A549 (cell line): ENCODE measurements around the gene IL1R1. TPM values are rescaled to one million over a fixed set of nuclear protein-coding genes. Genes with fewer than 3 reads are reported as not detected.
A peak's percentile ranks its signal among the peaks of the same experiment; 100 is the strongest.
"Not testable (repeated sequence)": the region's sequence is repeated elsewhere in the genome, so short reads cannot be mapped to it uniquely, and the experiment has no call there.

Experiments used
- ATAC-seq, 2 experiments: fragments of 200-7000 bp in 1 of 2; fragments of >200 bp in 1 of 2; cut with Nextera tagmentation in 1 of 2; cut with Tn5 transposase in 1 of 2; 3 replicates each; pipeline versions ENCODE4 v1.8.0 to v1.9.1; 2018 to 2020; ENCODE audit warnings: mild to moderate bottlenecking in 1 of 2, moderate library complexity in 1 of 2
- CTCF ChIA-PET: fragments of 300-600 bp; sonication (Branson Sonifier 250); formaldehyde crosslinking; extraction: SDS; loops from one replicate; lab custom pipeline; 2021; ENCODE audit warnings: antibody characterized with exemption, inconsistent platforms; lab: Yijun Ruan, JAX
- POLR2A ChIA-PET: fragments of 350-600 bp; formaldehyde crosslinking; extraction: SDS; loops from one replicate; lab custom pipeline; 2021; ENCODE audit warnings: antibody characterized with exemption, inconsistent platforms; lab: Yijun Ruan, JAX
- DNase-seq, 2 experiments: peaks; one replicate each; pipeline versions ENCODE4 v3.0.0 to v3.0.0-alpha.2; 2011 to 2016; ENCODE audit warnings: low read depth in 1 of 2, low spot score in 1 of 2
- FAIRE-seq: peaks from 2 replicates; lab custom pipeline; 2011; peaks lifted over from hg19 to GRCh38; lab: Jason Lieb, UNC
- H3K27ac ChIP-seq, 2 experiments: fragments of >200 bp; sonication (Bioruptor Twin); formaldehyde crosslinking; 3 replicates each; pipeline ENCODE4 v1.5.1; 2016 to 2017
- H3K4me1 ChIP-seq: fragments of >200 bp; sonication (Bioruptor Twin); formaldehyde crosslinking; 3 replicates; pipeline ENCODE4 v1.6.1; 2016
- H3K4me2 ChIP-seq: fragments of >200 bp; sonication (Bioruptor Twin); formaldehyde crosslinking; 3 replicates; pipeline ENCODE4 v1.6.1; 2016
- H3K4me3 ChIP-seq: fragments of >200 bp; sonication (Bioruptor Twin); formaldehyde crosslinking; 3 replicates; pipeline ENCODE4 v1.5.1; 2016
- H3K9me3 ChIP-seq: fragments of >200 bp; sonication (Bioruptor Twin); formaldehyde crosslinking; 3 replicates; pipeline ENCODE4 v1.6.1; 2016
- BCL3 ChIP-seq: fragments of >200 bp; sonication (Bioruptor Twin); formaldehyde crosslinking; IDR thresholded peaks from 3 replicates; pipeline ENCODE4 v1.6.1; 2016
- CBX2 ChIP-seq: fragments of 200-600 bp; sonication (generic); IDR thresholded peaks from 2 replicates; pipeline ENCODE4 v1.6.1; 2016; ENCODE audit warnings: low read depth, mild to moderate bottlenecking, borderline replicate concordance
- CBX8 ChIP-seq: fragments of 200-600 bp; sonication (generic); IDR thresholded peaks from 2 replicates; pipeline ENCODE4 v1.6.1; 2016
- CHD4 ChIP-seq: fragments of 200-600 bp; sonication (generic); IDR thresholded peaks from 2 replicates; pipeline ENCODE4 v1.6.1; 2016; ENCODE audit warnings: antibody characterized with exemption, mild to moderate bottlenecking, borderline replicate concordance
- CTCF ChIP-seq: fragments of >200 bp; sonication (Bioruptor Twin); formaldehyde crosslinking; IDR thresholded peaks from 3 replicates; pipeline ENCODE4 v1.5.1; 2016
- EHMT2 ChIP-seq: fragments of 200-600 bp; sonication (generic); IDR thresholded peaks from 2 replicates; pipeline ENCODE4 v1.6.1; 2016; ENCODE audit warnings: antibody characterized with exemption, low read depth, mild to moderate bottlenecking, moderate library complexity
- EP300 ChIP-seq, 2 experiments: fragments of >200 bp; sonication (Bioruptor Twin); formaldehyde crosslinking; IDR thresholded peaks; 2 replicates in 1 of 2; 3 replicates in 1 of 2; pipeline ENCODE4 v1.6.1; 2016 to 2017
- HDAC2 ChIP-seq: fragments of 200-600 bp; sonication (generic); IDR thresholded peaks from 2 replicates; pipeline ENCODE4 v1.6.1; 2016
- HMGXB4 ChIP-seq: fragments of 250-450 bp; sonication (Bioruptor Pico); IDR thresholded peaks from 2 replicates; pipeline ENCODE4 v1.5.0; 2021; ENCODE audit warnings: mild to moderate bottlenecking, moderate library complexity, borderline replicate concordance
- HOXA7 ChIP-seq: fragments of 250-450 bp; sonication (Bioruptor Pico); IDR thresholded peaks from 2 replicates; pipeline ENCODE4 v1.5.0; 2020; ENCODE audit warnings: mild to moderate bottlenecking, moderate library complexity
- JUNB ChIP-seq: fragments of >200 bp; sonication (Bioruptor Twin); formaldehyde crosslinking; IDR thresholded peaks from 2 replicates; pipeline ENCODE4 v1.6.1; 2016
- KDM1A ChIP-seq: fragments of 200-600 bp; sonication (generic); IDR thresholded peaks from 2 replicates; pipeline ENCODE4 v1.6.1; 2016; ENCODE audit warnings: low read depth, mild to moderate bottlenecking
- MAZ ChIP-seq: fragments of 150-350 bp; IDR thresholded peaks from 2 replicates; pipeline ENCODE4 v1.6.1; 2014; ENCODE audit warnings: antibody characterized with exemption, low read depth, low read length, borderline replicate concordance
- NFE2L2 ChIP-seq: fragments of 150-350 bp; conservative IDR thresholded peaks from 2 replicates; pipeline ENCODE4 v1.6.1; 2014; ENCODE audit warnings: low read length
- REST ChIP-seq: fragments of 200-600 bp; sonication (generic); IDR thresholded peaks from 2 replicates; pipeline ENCODE4 v1.6.1; 2016; ENCODE audit warnings: antibody characterized with exemption, mild to moderate bottlenecking, moderate library complexity
- RFX5 ChIP-seq: fragments of 450-650 bp; IDR thresholded peaks from 2 replicates; pipeline ENCODE4 v1.7.1; 2014; ENCODE audit warnings: antibody characterized with exemption, mild to moderate bottlenecking, moderate library complexity
- SMC3 ChIP-seq: fragments of >200 bp; sonication (Bioruptor Twin); formaldehyde crosslinking; IDR thresholded peaks from 3 replicates; pipeline ENCODE4 v1.6.1; 2018; ENCODE audit warnings: inconsistent platforms
- TP53 ChIP-seq: fragments of 250-450 bp; sonication (Bioruptor Pico); IDR thresholded peaks from 2 replicates; pipeline ENCODE4 v1.5.0; 2021; ENCODE audit warnings: mild to moderate bottlenecking, moderate library complexity
- USF2 ChIP-seq: fragments of 450-650 bp; IDR thresholded peaks from 2 replicates; pipeline ENCODE4 v1.6.1; 2014; ENCODE audit warnings: antibody characterized with exemption
- ZC3H11A ChIP-seq: fragments of 450-650 bp; IDR thresholded peaks from 2 replicates; pipeline ENCODE4 v1.6.1; 2014; ENCODE audit warnings: antibody characterized with exemption, mild to moderate bottlenecking
- ZFP36 ChIP-seq: fragments of 450-650 bp; IDR thresholded peaks from 2 replicates; pipeline ENCODE4 v1.6.1; 2014; ENCODE audit warnings: borderline replicate concordance; ENCODE audit not compliant: partially characterized antibody
- ZNF302 ChIP-seq: fragments of 250-450 bp; sonication (Bioruptor Pico); IDR thresholded peaks from 2 replicates; pipeline ENCODE4 v1.9.0; 2021; ENCODE audit warnings: inconsistent platforms, mild to moderate bottlenecking, moderate library complexity
- WGBS: methylation state at CpG from one replicate; pipeline ENCODE4 v1.1.6; 2017; ENCODE audit errors: missing lambda C conversion rate; 5-methylcytosine and 5-hydroxymethylcytosine counted together
- polyA plus RNA-seq, 4 experiments: library from polyadenylated mRNA; depleted of rRNA in 3 of 4; stranded (reverse); fragments of >200 nt; fragmentation: RNase III in 1 of 4; extraction: RNeasy Plus Mini Kit Qiagen cat#74134 plus additional on column Dnase treatment in 1 of 4; gene quantifications; 2 replicates in 3 of 4; 3 replicates in 1 of 4; pipeline ENCODE4 v1.2.3, GENCODE V29; 2011 to 2017

The IL1R1 gene
- polyA plus RNA-seq, 2 of the 4 experiments (the other 2 are of a cell fraction) = 32.5 to 34.7 TPM

GRCh38 chr2:102106133-102106556 lies 36.4 kb upstream of the IL1R1 start (continued):
- no peak for TF ChIP-seq REST
- TF ChIP-seq MAZ = no peak
- no peak for TF ChIP-seq RFX5
- TF ChIP-seq BCL3 = 0 out of 3 replicates have a peak, but pooled peaks have one; percentile 53
- peak; percentile 52 to 65; a peak in 2 of 5 replicates for TF ChIP-seq EP300 (IDR thresholded peaks at IDR 0.05)
- no peak for TF ChIP-seq USF2
- no peak for TF ChIP-seq CBX2
- peak; percentile 80 for TF ChIP-seq JUNB
- TF ChIP-seq HMGXB4 = no peak

GRCh38 chr2:102106813-102107740 lies 35.5 kb upstream of the IL1R1 start:
- peak; percentile 87; the same call in 1 of the 2 replicates for TF ChIP-seq KDM1A
- TF ChIP-seq HDAC2 = peak; percentile 85; the same call in 1 of the 2 replicates
- TF ChIP-seq CHD4 = peak; percentile 91; the same call in 1 of the 2 replicates
- not testable (repeated sequence) for DNase-seq, ATAC-seq, H3K9me3 ChIP-seq, FAIRE-seq
- Histone ChIP-seq H3K4me1 (peaks cover 67% of the 10 kb centered on the region), H3K27ac (peak overlapping the region; percentile 96 to 97), H3K4me3 (peak overlapping the region; percentile 41; the same call in 2 of the 3 replicates), H3K4me2 (peak overlapping the region; percentile 74)
- ChIA-PET CTCF (interaction anchor here (0.9 to 4.3 kb wide), 13 partner anchors 14 to 133 kb away, joined by 3 to 29 read pairs (median 4); partner anchors contain the start of gene IL1R1), POLR2A (interaction anchor here (1.0 to 3.1 kb wide), 4 partner anchors 11 to 42 kb away, joined by 3 to 16 read pairs (median 7); partner anchors contain the start of gene IL1R1)
- WGBS = 49% methylated on average over 6 of the region's 6 CpGs

- whole genome bisulfite sequencing = 4% methylated on average over 3 of the region's 3 CpGs
- CTCF ChIA-PET = interaction anchor here (0.9 to 4.3 kb wide), 9 partner anchors 14 to 135 kb away, joined by 3 to 17 read pairs (median 3); no protein-coding TSS in a partner anchor
- TF ChIP-seq USF2 (no peak), CTCF (no peak), HOXA7 (no peak), EHMT2 (no peak), SMC3 (peak; percentile 46; the same call in 2 of the 3 replicates), JUNB (0 out of 2 replicates have a peak, but pooled peaks have one; percentile 21), ZC3H11A (no peak), ZFP36 (no peak), NFE2L2 (no peak), TP53 (no peak), CBX8 (no peak), ZNF302 (no peak)
Measured at GRCh38 chr2:102107741-102108070, 34.8 kb upstream of the IL1R1 start.

More at GRCh38 chr2:102107741-102108070, 34.8 kb upstream of the IL1R1 start:
- H3K9me3 ChIP-seq = 0 out of 3 replicates have a peak, but pooled peaks cover under 1% of the 10 kb centered on the region
- DNase-seq (peak; percentile 33 to 75), ATAC-seq (peak; percentile 44 to 55; a peak in 5 of 6 replicates), FAIRE-seq (no peak)
- H3K4me3 ChIP-seq = peak overlapping the region; percentile 26; the same call in 2 of the 3 replicates
- POLR2A ChIA-PET = interaction anchor here (1.0 to 1.7 kb wide), 2 partner anchors 11 to 34 kb away, joined by 3 to 9 read pairs; partner anchors contain the start of gene IL1R1
- H3K4me2 ChIP-seq = peak overlapping the region; percentile 74
- H3K4me1 ChIP-seq = peaks cover 66% of the 10 kb centered on the region
- peak overlapping the region; percentile 96 to 97 for H3K27ac ChIP-seq
